ENCODE measurements around the gene SIRPB2. TPM values are rescaled to one million over a fixed set of nuclear protein-coding genes. Genes with fewer than 3 reads are reported as not detected.

SIRPB2 gene
- total RNA-seq, 2 experiments from 2014 or later, result not detected

GRCh38 chr20:1528811-1529210, 37.6 kb upstream of the SIRPB2 start:
- no peak overlapping the region for H3K27ac ChIP-seq (ENCODE audit: low read depth, low read length, poor library complexity, severe bottlenecking)
- BruUV-seq (replicated peaks), result no TSS peak
- H3K79me2 ChIP-seq (ENCODE audit: insufficient read depth, low read depth, low read length), result no peaks in the 10 kb centered on the region
- no peaks in the 10 kb centered on the region for H3K9me3 ChIP-seq (ENCODE audit: low read length)
- H3K4me3 ChIP-seq (ENCODE audit: low read depth, low read length, poor library complexity, severe bottlenecking), result no peak overlapping the region
- TF ChIP-seq EZH2phosphoT487 (IDR thresholded peaks at IDR 0.05; ENCODE audit: borderline replicate concordance, low read depth, low read length), result no peak
- TF ChIP-seq, protein P1, sequence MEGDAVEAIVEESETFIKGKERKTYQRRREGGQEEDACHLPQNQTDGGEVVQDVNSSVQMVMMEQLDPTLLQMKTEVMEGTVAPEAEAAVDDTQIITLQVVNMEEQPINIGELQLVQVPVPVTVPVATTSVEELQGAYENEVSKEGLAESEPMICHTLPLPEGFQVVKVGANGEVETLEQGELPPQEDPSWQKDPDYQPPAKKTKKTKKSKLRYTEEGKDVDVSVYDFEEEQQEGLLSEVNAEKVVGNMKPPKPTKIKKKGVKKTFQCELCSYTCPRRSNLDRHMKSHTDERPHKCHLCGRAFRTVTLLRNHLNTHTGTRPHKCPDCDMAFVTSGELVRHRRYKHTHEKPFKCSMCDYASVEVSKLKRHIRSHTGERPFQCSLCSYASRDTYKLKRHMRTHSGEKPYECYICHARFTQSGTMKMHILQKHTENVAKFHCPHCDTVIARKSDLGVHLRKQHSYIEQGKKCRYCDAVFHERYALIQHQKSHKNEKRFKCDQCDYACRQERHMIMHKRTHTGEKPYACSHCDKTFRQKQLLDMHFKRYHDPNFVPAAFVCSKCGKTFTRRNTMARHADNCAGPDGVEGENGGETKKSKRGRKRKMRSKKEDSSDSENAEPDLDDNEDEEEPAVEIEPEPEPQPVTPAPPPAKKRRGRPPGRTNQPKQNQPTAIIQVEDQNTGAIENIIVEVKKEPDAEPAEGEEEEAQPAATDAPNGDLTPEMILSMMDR (conservative IDR thresholded peaks at IDR 0.05; ENCODE audit: low read length), result no peak
- no peaks in the 10 kb centered on the region for H3K36me3 ChIP-seq (ENCODE audit: insufficient read depth, low read length)
- no peaks in the 10 kb centered on the region for H4K20me1 ChIP-seq (ENCODE audit: insufficient read depth, low read length)
- H3K4me2 ChIP-seq (ENCODE audit: low read length), result no peak overlapping the region
- H3K4me1 ChIP-seq (ENCODE audit: insufficient read depth, low read length, poor library complexity, severe bottlenecking), result peaks cover 5% of the 10 kb centered on the region
- H3K9me2 ChIP-seq (ENCODE audit: insufficient read depth, low read length), result no peaks in the 10 kb centered on the region
- ChIA-PET POLR2A (interaction anchor here (0.9 kb wide), 1 partner anchor 10 kb away, joined by 3 read pairs; no protein-coding TSS in a partner anchor), CTCF (ENCODE audit: unreplicated experiment) (no interaction called here)
- intact Hi-C loops (cut with micrococcal nuclease; ENCODE audit: unreplicated experiment), result no loop called here
- DNase-seq (ENCODE audit: low spot score), result no peak
- no peak overlapping the region for H2AFZ ChIP-seq (ENCODE audit: low read length)

DNA sequence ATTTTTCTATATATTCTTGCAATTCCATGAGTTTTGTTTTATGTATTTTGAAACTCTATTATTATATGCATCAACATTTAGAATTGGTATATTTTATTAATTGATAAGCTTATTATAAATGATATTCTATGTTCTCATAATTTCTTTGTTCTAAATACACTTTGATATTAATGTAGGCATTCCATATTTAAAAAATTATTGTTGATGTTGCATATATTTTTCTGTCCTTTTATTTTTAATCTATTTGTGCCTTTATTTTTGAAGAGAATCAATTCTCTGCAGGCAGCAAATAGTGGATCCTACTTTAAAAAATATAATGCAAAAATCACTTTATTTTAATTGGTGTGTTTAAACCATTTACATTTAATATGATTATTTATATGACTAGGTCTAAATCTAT, 36.7 kb upstream of the SIRPB2 start:
- Histone ChIP-seq H3K79me2 (ENCODE audit: insufficient read depth, low read depth, low read length) (no peaks in the 10 kb centered on the region), H3K4me1 (ENCODE audit: insufficient read depth, low read length, poor library complexity, severe bottlenecking) (peaks cover 9% of the 10 kb centered on the region), H3K9me3 (ENCODE audit: low read length) (no peaks in the 10 kb centered on the region), H3K36me3 (ENCODE audit: insufficient read depth, low read length) (no peaks in the 10 kb centered on the region), H3K9me2 (ENCODE audit: insufficient read depth, low read length) (no peaks in the 10 kb centered on the region), H4K20me1 (ENCODE audit: insufficient read depth, low read length) (no peaks in the 10 kb centered on the region), H3K4me2 (ENCODE audit: low read length) (no peak overlapping the region), H3K27ac (ENCODE audit: low read depth, low read length, poor library complexity, severe bottlenecking) (no peak overlapping the region), H2AFZ (ENCODE audit: low read length) (no peak overlapping the region), H3K4me3 (ENCODE audit: low read depth, low read length, poor library complexity, severe bottlenecking) (no peak overlapping the region)
- no TSS peak for BruUV-seq (replicated peaks)
- TF ChIP-seq EZH2phosphoT487 (IDR thresholded peaks at IDR 0.05; ENCODE audit: borderline replicate concordance, low read depth, low read length), result no peak
- TF ChIP-seq, protein P1 (conservative IDR thresholded peaks at IDR 0.05; ENCODE audit: low read length), result no peak
- DNase-seq (ENCODE audit: low spot score), result no peak
- ChIA-PET CTCF (ENCODE audit: unreplicated experiment) (no interaction called here), POLR2A (interaction anchor here (0.9 kb wide), 1 partner anchor 11 kb away, joined by 3 read pairs; no protein-coding TSS in a partner anchor)
- intact Hi-C loops (cut with micrococcal nuclease; ENCODE audit: unreplicated experiment), result no loop called here

- no peak for DNase-seq (ENCODE audit: low spot score)
- H4K20me1 ChIP-seq (ENCODE audit: insufficient read depth, low read length), result no peaks in the 10 kb centered on the region
- H3K9me2 ChIP-seq (ENCODE audit: insufficient read depth, low read length), result no peaks in the 10 kb centered on the region
- H3K4me1 ChIP-seq (ENCODE audit: insufficient read depth, low read length, poor library complexity, severe bottlenecking), result peaks cover 9% of the 10 kb centered on the region
- intact Hi-C loops (cut with micrococcal nuclease; ENCODE audit: unreplicated experiment), result no loop called here
- no TSS peak for BruUV-seq (replicated peaks)
- no peaks in the 10 kb centered on the region for H3K9me3 ChIP-seq (ENCODE audit: low read length)
- H2AFZ ChIP-seq (ENCODE audit: low read length), result no peak overlapping the region
- no peaks in the 10 kb centered on the region for H3K79me2 ChIP-seq (ENCODE audit: insufficient read depth, low read depth, low read length)
- ChIA-PET CTCF (ENCODE audit: unreplicated experiment) (no interaction called here), POLR2A (interaction anchor here (0.6 kb wide), 1 partner anchor 135 kb away, joined by 3 read pairs; no protein-coding TSS in a partner anchor)
- H3K36me3 ChIP-seq (ENCODE audit: insufficient read depth, low read length), result no peaks in the 10 kb centered on the region
- no peak overlapping the region for H3K4me3 ChIP-seq (ENCODE audit: low read depth, low read length, poor library complexity, severe bottlenecking)
- no peak overlapping the region for H3K4me2 ChIP-seq (ENCODE audit: low read length)
- TF ChIP-seq EZH2phosphoT487 (IDR thresholded peaks at IDR 0.05; ENCODE audit: borderline replicate concordance, low read depth, low read length), result no peak
- TF ChIP-seq, protein P1 (conservative IDR thresholded peaks at IDR 0.05; ENCODE audit: low read length), result no peak
- no peak overlapping the region for H3K27ac ChIP-seq (ENCODE audit: low read depth, low read length, poor library complexity, severe bottlenecking)
These were observed 35.7 kb upstream of the SIRPB2 start for GRCh38 chr20:1526896-1527295.

Data from OCI-LY7 (cell line).